Stimulated activated CD8-positive, alpha-beta memory T cell treated with anti-CD3 and anti-CD28 coated beads, Interleukin-15, amount 100 ng/mL, for 24 hours (primary cell): ENCODE measurements around the gene PDAP1.
"Not testable (repeated sequence)": the region's sequence is repeated elsewhere in the genome, so short reads cannot be mapped to it uniquely, and the experiment has no call there.

Experiments used
- DNase-seq: peaks from one replicate; pipeline ENCODE4 v3.0.0-alpha.2; 2020; ENCODE audit warnings: low read depth

PDAP1 gene

DNA sequence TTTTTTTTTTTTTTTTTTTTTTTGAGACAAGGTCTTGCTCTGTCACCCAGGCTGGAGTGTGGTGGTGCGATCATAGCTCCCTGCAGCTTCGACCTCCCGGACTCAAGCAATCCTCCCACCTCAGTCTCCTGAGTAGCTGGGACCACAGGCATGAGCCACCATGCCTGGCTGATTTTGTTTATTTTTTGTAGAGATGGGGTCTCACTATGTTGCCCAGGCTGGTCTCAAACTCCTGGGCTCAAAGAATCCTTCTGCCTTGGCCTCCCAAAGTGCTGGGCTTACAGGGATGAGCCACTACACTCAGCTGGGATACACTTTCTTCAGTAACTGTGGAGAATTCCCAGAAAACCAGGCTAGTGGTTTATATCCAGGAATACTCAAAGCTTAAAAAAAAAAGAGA lies 57.8 kb downstream of the PDAP1 start:
- DNase-seq = not testable (repeated sequence)
